ENCODE measurements around the gene TCEAL6.
"Not testable (repeated sequence)": the region's sequence is repeated elsewhere in the genome, so short reads cannot be mapped to it uniquely, and the experiment has no call there.

The TCEAL6 gene

DNA sequence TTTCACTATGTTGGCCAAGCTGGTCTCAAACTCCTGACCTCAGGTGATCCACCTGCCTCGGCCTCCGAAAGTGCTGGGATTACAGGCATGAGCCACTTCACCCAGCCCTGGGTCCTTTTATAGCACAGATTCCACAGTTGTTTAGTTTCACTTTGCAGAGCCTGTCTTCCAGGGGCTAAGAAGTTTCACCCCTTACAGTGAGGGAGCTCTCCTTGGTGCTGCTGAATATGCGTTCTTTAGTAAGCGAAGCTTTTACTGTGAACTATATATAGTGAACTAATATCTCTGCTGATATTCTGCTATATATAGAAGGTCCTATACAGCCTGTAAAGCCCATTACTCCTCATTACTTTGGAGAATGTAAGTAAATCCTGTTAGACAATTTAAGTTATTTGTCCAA lies 4.2 kb downstream of the TCEAL6 start:
- no peak overlapping the region for H2AFZ ChIP-seq (ENCODE audit: low read length)
- no peak overlapping the region for H3K27ac ChIP-seq (ENCODE audit: low read length)
- H3K9me2 ChIP-seq (replicated peaks; ENCODE audit: insufficient read depth, low read length) = no peaks in the 10 kb centered on the region
- H3K4me1 ChIP-seq (ENCODE audit: low read length) = no peaks in the 10 kb centered on the region
- H3K4me2 ChIP-seq (ENCODE audit: low read depth, low read length) = no peak overlapping the region
- no peaks in the 10 kb centered on the region for H3K36me3 ChIP-seq (replicated peaks; ENCODE audit: insufficient read depth, low read length)
- H3K79me2 ChIP-seq (ENCODE audit: low read length) = no peaks in the 10 kb centered on the region
- H3K27me3 ChIP-seq (replicated peaks; ENCODE audit: insufficient read depth, low read length) = no peaks in the 10 kb centered on the region
- H3F3A ChIP-seq (ENCODE audit: insufficient read depth, low read length) = no peaks in the 10 kb centered on the region
- H3K9me3 ChIP-seq (replicated peaks; ENCODE audit: insufficient read depth, low read length) = no peaks in the 10 kb centered on the region
- no peak overlapping the region for H3K4me3 ChIP-seq (ENCODE audit: low read length)
- H3K9ac ChIP-seq (ENCODE audit: low read length) = no peak overlapping the region
- no peaks in the 10 kb centered on the region for H4K20me1 ChIP-seq (ENCODE audit: insufficient read depth, low read length)
- TF ChIP-seq EZH2 (optimal IDR thresholded peaks at IDR 0.05; ENCODE audit: low read depth, low read length) (no peak), CTCF (IDR thresholded peaks at IDR 0.05; ENCODE audit: low read length) (no peak), EZH2phosphoT487 (IDR thresholded peaks at IDR 0.05; ENCODE audit: low read length) (no peak)
- DNase-seq = peak; percentile 21

DNA sequence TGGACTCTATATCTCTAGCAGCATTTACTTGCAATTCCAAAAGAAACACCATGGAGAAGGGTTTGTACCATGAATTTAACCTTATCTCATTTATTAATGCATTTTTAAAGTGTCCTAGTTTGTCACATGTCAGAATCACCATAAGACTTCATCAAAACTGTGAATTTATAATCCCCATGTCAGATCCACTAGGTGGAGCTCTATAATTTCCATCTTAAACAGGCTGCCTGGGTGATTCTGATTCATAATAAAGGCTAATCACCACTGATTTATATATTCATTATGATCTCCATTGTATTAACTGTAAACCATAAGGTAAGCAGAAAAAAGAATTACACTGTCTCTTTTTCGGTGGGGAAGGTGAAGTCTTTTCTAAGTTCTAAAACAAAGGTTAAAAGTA lies 12.8 kb downstream of the TCEAL6 start:
- H4K20me1 ChIP-seq (ENCODE audit: insufficient read depth, low read length) = no peaks in the 10 kb centered on the region
- no peak overlapping the region for H3K4me2 ChIP-seq (ENCODE audit: low read depth, low read length)
- peak; percentile 34 for DNase-seq
- H3K9me2 ChIP-seq (replicated peaks; ENCODE audit: insufficient read depth, low read length) = no peaks in the 10 kb centered on the region
- no peak overlapping the region for H3K4me3 ChIP-seq (ENCODE audit: low read length)
- no peaks in the 10 kb centered on the region for H3K9me3 ChIP-seq (replicated peaks; ENCODE audit: insufficient read depth, low read length)
- no peaks in the 10 kb centered on the region for H3K4me1 ChIP-seq (ENCODE audit: low read length)
- no peaks in the 10 kb centered on the region for H3K79me2 ChIP-seq (ENCODE audit: low read length)
- no peak overlapping the region for H3K27ac ChIP-seq (ENCODE audit: low read length)
- no peak overlapping the region for H2AFZ ChIP-seq (ENCODE audit: low read length)
- no peaks in the 10 kb centered on the region for H3K27me3 ChIP-seq (replicated peaks; ENCODE audit: insufficient read depth, low read length)
- H3K9ac ChIP-seq (ENCODE audit: low read length) = no peak overlapping the region
- TF ChIP-seq CTCF (IDR thresholded peaks at IDR 0.05; ENCODE audit: low read length) (peak; percentile 44), EZH2 (optimal IDR thresholded peaks at IDR 0.05; ENCODE audit: low read depth, low read length) (no peak), EZH2phosphoT487 (IDR thresholded peaks at IDR 0.05; ENCODE audit: low read length) (no peak)
- no peaks in the 10 kb centered on the region for H3F3A ChIP-seq (ENCODE audit: insufficient read depth, low read length)
- no peaks in the 10 kb centered on the region for H3K36me3 ChIP-seq (replicated peaks; ENCODE audit: insufficient read depth, low read length)

DNA sequence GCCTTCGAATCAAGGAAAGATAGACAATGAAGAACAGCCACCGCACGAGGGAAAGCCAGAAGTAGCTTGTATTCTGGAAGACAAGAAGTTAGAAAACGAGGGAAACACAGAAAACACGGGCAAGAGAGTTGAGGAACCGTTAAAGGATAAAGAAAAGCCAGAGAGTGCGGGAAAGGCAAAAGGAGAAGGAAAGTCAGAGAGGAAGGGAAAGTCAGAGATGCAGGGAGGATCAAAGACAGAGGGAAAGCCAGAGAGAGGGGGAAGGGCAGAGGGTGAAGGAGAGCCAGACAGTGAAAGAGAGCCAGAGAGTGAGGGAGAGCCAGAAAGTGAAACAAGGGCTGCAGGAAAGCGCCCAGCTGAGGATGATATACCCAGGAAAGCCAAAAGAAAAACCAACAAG lies 15.4 kb downstream of the TCEAL6 start:
- Histone ChIP-seq H3K36me3 (replicated peaks; ENCODE audit: insufficient read depth, low read length) (no peaks in the 10 kb centered on the region), H3K9me2 (replicated peaks; ENCODE audit: insufficient read depth, low read length) (no peaks in the 10 kb centered on the region), H3F3A (ENCODE audit: insufficient read depth, low read length) (no peaks in the 10 kb centered on the region), H3K27me3 (replicated peaks; ENCODE audit: insufficient read depth, low read length) (no peaks in the 10 kb centered on the region), H3K27ac (ENCODE audit: low read length) (no peak overlapping the region), H3K9ac (ENCODE audit: low read length) (no peak overlapping the region), H3K4me1 (ENCODE audit: low read length) (no peaks in the 10 kb centered on the region), H3K4me2 (ENCODE audit: low read depth, low read length) (no peak overlapping the region), H2AFZ (ENCODE audit: low read length) (no peak overlapping the region), H3K9me3 (replicated peaks; ENCODE audit: insufficient read depth, low read length) (no peaks in the 10 kb centered on the region), H4K20me1 (ENCODE audit: insufficient read depth, low read length) (no peaks in the 10 kb centered on the region), H3K79me2 (ENCODE audit: low read length) (no peaks in the 10 kb centered on the region), H3K4me3 (ENCODE audit: low read length) (no peak overlapping the region)
- DNase-seq = no peak
- TF ChIP-seq EZH2phosphoT487 (IDR thresholded peaks at IDR 0.05; ENCODE audit: low read length) = no peak
- no peak for TF ChIP-seq CTCF (IDR thresholded peaks at IDR 0.05; ENCODE audit: low read length)
- no peak for TF ChIP-seq EZH2 (optimal IDR thresholded peaks at IDR 0.05; ENCODE audit: low read depth, low read length)

DNA sequence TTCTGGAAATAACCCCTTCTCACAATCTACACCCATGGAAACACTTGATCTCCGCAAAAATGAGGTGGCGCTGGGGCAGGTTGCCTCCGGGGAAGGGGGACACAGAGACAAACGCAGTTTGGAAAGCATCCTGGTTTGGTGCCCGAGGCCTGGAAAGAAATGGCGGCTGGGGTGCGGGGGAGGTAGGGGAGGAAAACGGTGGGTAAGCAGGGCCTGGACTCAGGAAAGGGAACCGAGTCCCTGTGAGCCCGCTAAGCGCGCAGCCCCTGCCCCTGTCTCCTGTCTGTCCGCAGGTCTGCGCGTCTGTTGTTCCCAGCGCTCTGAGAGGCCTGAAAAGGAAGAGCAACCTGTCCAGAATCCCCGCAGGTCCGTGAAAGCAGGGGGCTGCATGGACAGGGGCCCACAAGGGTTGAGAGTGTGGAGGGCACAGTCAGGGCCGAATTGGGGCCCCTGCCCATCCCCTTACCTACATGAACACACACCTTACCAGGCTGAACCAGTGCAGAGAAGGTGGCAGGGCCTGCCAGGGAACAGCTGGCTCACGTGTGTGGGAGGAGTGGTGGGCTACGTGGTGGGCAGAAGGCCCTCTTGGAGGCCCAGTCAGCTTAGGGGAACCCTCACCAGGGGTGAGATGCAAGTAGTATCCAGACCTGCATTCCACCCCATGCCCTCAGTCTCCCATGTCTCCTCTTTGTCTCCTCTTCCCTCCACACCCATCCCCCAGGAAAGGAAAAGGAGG lies 16.0 kb downstream of the TCEAL6 start:
- not testable (repeated sequence) for H3K9me2 ChIP-seq (replicated peaks; ENCODE audit: insufficient read depth, low read length); H3K4me1 ChIP-seq (ENCODE audit: low read length); H3K27me3 ChIP-seq (replicated peaks; ENCODE audit: insufficient read depth, low read length); H3F3A ChIP-seq (ENCODE audit: insufficient read depth, low read length); H3K9ac ChIP-seq (ENCODE audit: low read length); H3K4me2 ChIP-seq (ENCODE audit: low read depth, low read length); DNase-seq; H3K4me3 ChIP-seq (ENCODE audit: low read length); H2AFZ ChIP-seq (ENCODE audit: low read length); H3K27ac ChIP-seq (ENCODE audit: low read length); H3K79me2 ChIP-seq (ENCODE audit: low read length); H3K36me3 ChIP-seq (replicated peaks; ENCODE audit: insufficient read depth, low read length); H3K9me3 ChIP-seq (replicated peaks; ENCODE audit: insufficient read depth, low read length); H4K20me1 ChIP-seq (ENCODE audit: insufficient read depth, low read length)

DNA sequence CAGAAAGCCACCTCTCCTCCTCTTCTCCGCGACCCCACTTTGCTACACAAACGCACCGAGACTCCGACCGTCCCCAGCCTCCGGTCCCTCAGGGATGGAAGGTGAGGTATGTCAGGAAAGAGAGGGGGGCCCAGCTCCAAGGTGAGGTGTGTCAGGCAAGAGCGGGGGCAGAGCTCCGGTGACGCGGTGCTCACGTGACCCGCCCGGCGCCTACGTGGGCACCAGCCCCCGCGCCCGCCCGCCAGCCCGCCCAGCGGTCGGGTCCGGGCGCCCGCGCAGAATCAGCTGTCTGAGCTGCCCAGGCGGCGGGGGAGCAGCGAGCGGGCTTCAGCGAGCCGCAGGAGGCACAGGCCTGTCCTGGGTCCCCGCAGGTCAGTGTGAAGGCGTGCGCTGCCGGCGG lies 16.8 kb downstream of the TCEAL6 start, which contains the start of gene TCEAL2:
Gene TCEAL2, plus strand, starts transcription at position 244 of the 400 bp plus-strand sequence. CDS start 1,152 bp downstream, outside the sequence.
- not testable (repeated sequence) for H3K27ac ChIP-seq (ENCODE audit: low read length); H3K9ac ChIP-seq (ENCODE audit: low read length); H3K79me2 ChIP-seq (ENCODE audit: low read length); H3F3A ChIP-seq (ENCODE audit: insufficient read depth, low read length); H3K36me3 ChIP-seq (replicated peaks; ENCODE audit: insufficient read depth, low read length); DNase-seq; H3K4me1 ChIP-seq (ENCODE audit: low read length); H4K20me1 ChIP-seq (ENCODE audit: insufficient read depth, low read length); H3K9me2 ChIP-seq (replicated peaks; ENCODE audit: insufficient read depth, low read length); H3K9me3 ChIP-seq (replicated peaks; ENCODE audit: insufficient read depth, low read length); H3K27me3 ChIP-seq (replicated peaks; ENCODE audit: insufficient read depth, low read length)
- H3K4me3 ChIP-seq (ENCODE audit: low read length) = peak within 1 kb of the TSS; percentile 63
- peak within 1 kb of the TSS; percentile 41; the same call in 1 of the 2 replicates for H3K4me2 ChIP-seq (ENCODE audit: low read depth, low read length)
- H2AFZ ChIP-seq (ENCODE audit: low read length) = peak within 1 kb of the TSS; percentile 78

All from MM.1S (cell line).